AG09319 (cell line): Measurements from ENCODE around the gene SPIRE1.
"Not testable (repeated sequence)": the region's sequence is repeated elsewhere in the genome, so short reads cannot be mapped to it uniquely, and the experiment has no call there.

Experiments
- DNase-seq: peaks from one replicate; pipeline ENCODE4 v3.0.0-alpha.2; 2010; ENCODE audit warnings: low read depth; ENCODE audit errors: extremely low read depth
- TF ChIP-seq, protein P1 (sequence below): IDR thresholded peaks from 2 replicates; pipeline ENCODE4 v1.5.1; 2011; ENCODE audit warnings: low read depth, mild to moderate bottlenecking, inconsistent platforms, low read length, moderate library complexity

SPIRE1 gene

DNA sequence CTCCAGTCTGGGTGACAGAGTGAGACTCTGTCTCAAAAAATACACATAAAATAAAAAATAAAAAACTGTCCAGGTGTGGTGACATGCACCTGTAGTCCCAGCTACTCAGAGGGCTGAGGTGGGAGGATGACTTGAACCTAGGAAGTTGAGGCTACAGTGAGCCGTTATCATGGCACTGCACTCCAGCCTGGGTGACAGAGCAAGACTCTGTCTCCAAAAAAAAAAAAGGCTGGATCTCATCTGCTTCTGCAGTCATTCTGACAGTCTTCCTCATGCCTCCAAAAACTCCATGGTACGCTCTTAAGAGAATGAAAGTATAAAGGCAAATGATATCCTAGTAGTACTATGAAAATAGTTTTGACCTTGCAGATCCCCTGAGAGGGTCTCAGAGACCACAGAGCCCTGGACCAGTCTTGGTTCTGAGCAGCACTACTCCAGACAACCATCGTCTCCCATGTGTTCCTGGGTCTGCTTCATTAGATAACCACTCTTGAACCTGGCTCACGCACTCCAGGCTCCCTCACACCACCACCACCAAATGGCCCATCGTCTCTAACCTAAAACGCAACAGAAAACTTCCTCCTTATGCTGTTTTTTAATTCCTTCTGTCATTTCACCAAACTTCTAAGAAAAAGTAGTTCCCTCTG lies 26.0 kb downstream of the SPIRE1 start:
- DNase-seq, result no peak

DNA sequence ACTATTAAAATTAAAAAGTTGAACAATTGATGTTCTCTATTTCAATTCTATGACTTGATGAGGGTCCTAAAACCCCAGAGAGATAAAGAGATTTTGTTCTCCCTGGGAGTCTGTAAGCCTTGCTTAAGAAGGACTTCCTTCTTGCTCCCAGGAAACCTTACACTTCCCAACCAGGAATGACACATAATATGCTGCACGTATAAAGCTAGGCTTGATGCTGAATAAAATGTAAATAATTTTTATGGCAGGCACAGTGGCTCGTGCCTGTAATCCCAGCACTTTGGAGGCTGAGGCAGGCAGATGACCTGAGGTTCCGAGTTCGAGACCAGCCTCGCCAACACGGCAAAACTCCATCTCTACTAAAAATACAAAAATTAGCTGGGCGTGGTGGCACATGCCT lies 27.8 kb downstream of the SPIRE1 start:
- TF ChIP-seq, protein P1, sequence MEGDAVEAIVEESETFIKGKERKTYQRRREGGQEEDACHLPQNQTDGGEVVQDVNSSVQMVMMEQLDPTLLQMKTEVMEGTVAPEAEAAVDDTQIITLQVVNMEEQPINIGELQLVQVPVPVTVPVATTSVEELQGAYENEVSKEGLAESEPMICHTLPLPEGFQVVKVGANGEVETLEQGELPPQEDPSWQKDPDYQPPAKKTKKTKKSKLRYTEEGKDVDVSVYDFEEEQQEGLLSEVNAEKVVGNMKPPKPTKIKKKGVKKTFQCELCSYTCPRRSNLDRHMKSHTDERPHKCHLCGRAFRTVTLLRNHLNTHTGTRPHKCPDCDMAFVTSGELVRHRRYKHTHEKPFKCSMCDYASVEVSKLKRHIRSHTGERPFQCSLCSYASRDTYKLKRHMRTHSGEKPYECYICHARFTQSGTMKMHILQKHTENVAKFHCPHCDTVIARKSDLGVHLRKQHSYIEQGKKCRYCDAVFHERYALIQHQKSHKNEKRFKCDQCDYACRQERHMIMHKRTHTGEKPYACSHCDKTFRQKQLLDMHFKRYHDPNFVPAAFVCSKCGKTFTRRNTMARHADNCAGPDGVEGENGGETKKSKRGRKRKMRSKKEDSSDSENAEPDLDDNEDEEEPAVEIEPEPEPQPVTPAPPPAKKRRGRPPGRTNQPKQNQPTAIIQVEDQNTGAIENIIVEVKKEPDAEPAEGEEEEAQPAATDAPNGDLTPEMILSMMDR, result no peak

More for the DNA sequence above, 26.0 kb downstream of the SPIRE1 start:
- TF ChIP-seq, protein P1, result no peak

DNA sequence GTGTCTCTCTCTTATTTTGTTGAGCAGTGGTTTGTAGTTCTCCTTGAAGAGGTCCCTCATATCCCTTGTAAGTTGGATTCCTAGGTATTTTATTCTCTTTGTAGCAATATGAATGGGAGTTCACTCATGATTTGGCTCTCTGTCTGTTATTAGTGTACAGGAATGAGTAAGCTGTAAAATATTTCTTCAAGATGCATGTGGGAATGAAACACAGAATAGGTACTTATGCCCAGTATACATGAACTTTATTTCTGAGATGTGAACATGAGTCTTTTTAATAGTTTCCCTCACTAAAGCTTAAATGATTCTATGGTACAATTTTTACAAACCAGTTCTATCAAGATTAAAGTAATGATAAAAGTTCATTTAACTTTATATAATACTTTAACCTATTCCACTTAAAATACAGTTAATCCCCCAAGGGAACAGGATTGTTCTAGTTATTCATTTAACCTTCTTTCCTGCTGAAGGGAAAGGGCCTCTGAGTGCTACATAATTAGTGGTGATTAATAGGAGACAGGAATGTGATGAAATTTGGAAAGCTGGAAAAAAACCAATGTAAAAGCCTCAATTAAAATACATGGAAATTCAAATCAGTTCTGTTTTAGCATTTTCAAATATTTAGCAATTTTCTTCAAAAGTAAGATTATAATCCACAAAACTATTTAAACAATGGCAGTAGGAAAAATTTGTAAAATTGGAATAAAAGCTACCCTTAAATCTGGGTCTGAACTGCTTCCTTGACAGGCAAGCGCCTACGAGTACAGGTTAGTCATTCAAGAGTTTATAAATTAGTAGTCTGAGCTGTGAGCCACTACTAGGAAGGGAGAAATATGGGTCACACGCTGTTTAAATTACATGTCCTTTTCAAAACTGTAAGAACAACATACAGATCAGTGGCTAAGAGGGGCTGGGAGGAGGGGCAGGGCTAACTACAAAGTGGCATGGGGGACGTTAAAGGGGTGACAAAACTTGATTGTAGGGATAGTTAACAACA lies 28.9 kb downstream of the SPIRE1 start:
- TF ChIP-seq, protein P1, result no peak
- DNase-seq, result no peak

More for the DNA sequence above, 27.8 kb downstream of the SPIRE1 start:
- no peak for DNase-seq

DNA sequence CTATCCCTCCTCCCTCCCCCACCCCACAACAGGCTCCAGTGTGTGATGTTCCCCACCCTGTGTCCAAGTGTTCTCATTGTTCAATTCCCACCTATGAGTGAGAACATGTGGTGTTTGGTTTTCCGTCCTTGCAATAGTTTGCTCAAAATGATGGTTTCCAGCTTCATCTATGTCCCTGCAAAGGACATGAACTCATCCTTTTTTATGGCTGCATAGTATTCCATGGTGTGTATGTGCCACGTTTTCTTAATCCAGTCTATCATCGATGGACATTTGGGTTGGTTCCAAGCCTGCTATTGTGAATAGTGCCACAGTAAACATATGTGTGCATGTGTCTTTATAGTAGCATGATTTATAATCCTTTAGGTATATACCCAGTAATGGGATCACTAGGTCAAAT lies 30.7 kb downstream of the SPIRE1 start:
- not testable (repeated sequence) for DNase-seq

DNA sequence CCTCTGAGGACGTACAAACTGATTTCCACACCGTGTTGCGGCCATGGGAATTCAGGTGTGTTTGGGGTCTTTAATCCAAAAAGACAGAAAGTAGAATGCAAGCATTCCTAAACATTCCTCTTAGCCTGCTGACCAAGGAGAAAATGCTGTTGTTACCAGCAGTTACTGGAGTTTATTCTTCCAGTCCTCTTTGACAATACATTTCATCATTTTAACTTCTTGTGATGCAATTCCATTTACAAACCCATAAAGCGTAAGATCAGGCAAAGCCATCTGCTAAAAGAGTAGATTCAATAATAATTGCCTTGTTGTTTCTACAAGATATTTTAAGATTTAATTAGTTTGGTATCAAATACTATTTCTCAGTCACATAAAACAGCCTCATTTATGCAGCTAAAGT lies 32.7 kb downstream of the SPIRE1 start:
- no peak for DNase-seq

DNA sequence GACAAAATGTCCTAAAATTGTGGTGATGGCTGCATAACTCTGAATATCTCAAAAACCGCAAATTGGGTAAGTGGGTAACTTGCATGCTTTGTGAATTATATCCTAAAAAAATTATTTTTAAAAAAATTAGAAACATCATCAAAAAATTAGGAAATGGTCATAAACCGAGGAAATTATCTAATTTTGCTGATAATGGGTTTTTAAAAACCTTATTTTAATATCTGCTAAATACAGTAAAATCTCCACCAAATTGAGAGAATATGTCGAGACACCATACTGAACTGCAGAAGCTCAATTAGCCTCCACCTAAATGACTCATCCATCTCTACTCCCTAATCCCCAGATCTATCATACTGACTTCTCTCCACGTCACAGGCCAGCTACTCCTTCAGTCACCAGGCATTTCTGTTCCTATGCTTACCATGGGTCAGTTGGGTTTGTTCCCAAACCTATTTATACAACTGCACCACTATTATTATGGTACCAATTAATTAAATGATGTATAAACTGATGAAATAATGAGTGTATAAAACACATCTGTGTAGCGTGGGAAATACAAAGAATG lies 36.1 kb downstream of the SPIRE1 start:
- TF ChIP-seq, protein P1, result no peak
- no peak for DNase-seq

More for the DNA sequence above, 32.7 kb downstream of the SPIRE1 start:
- TF ChIP-seq, protein P1, result no peak

DNA sequence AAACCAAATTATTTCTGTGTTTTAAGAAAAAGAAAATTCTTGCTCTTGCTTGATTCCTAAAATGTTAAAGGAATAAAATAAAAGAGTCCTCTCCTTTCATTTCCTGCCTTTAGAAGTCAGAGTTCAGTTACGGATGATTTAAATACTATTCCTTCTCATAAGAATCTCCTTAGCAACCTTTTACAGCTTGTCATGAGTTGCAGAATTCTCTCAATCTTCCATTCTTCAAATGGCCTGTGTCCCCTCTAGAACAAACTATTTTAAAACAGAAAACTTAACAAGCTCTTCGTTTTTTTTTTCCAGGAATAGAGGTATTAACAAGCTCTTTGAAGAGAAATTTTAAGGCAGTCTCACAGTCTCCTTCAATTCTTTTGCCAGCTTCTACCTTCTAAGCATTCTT lies 42.2 kb downstream of the SPIRE1 start:
- no peak for DNase-seq
- TF ChIP-seq, protein P1, result no peak
